Measurements from ENCODE around the gene GDF10. TPM values are rescaled to one million over a fixed set of nuclear protein-coding genes. Genes with fewer than 3 reads are reported as not detected.

GDF10 gene
- total and polyA plus RNA-seq, 10 donors, result 0.02 to 0.35 (median 0.20) TPM; not detected in 3

DNA sequence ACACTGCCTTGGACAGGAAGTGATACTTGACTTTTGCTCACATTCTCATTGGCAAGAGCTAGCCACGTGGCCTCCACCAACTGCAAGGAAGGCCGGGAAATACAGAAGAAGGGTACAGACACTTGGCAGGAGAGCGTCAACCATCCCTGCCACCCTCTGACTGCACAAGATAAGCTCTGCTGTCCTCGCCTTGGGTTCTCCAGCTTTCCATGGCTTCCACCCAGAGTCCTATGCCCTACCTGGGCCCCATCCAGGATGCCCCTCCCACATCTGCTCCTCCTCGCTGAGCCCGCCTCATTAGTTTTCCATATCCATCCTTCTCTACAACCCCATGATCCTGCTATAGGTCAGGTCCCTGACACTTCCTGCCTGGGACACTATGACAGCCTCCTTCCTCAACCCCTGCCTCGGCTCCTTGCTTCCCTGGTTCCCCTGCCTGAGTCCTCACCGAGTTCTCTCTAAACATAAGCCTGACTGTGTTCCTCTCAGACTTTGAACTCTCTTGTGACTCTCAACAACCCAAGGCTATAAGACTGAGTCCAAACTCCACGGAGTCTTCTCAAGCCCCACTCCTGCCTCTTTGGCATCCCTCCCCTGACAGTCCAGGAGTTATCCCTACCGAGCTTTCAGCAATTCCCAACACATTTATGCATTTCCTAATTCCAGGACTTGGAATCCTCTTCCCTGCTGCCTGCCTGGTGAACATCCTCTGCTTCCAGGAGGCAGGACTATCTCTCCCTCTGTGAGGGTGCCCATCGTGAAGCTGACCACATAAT is 23.2 kb upstream of the GDF10 start:
- Histone ChIP-seq H3K4me3 (no peak overlapping the region), H3K9me3 (peaks cover 0 to 16% (median 12%) of the 10 kb centered on the region in 8 donors), H3K27me3 (replicated peaks in 1 of 7) (peaks cover 0 to 4% (median 0%) of the 10 kb centered on the region in 7 donors), H3K4me1 (peaks cover 0 to 8% (median 0%) of the 10 kb centered on the region in 6 donors), H3K36me3 (no peaks in the 10 kb centered on the region), H3K27ac (no peak overlapping the region)
- no peak for DNase-seq
- 80 to 92% (median 85%) methylated on average over 9 to 11 of the region's 11 CpGs for WGBS, 5 donors
- TF ChIP-seq POLR2A (IDR thresholded peaks at IDR 0.05) (no peak), POLR2AphosphoS5 (IDR thresholded peaks at IDR 0.05) (no peak)
- TF ChIP-seq, protein P1, sequence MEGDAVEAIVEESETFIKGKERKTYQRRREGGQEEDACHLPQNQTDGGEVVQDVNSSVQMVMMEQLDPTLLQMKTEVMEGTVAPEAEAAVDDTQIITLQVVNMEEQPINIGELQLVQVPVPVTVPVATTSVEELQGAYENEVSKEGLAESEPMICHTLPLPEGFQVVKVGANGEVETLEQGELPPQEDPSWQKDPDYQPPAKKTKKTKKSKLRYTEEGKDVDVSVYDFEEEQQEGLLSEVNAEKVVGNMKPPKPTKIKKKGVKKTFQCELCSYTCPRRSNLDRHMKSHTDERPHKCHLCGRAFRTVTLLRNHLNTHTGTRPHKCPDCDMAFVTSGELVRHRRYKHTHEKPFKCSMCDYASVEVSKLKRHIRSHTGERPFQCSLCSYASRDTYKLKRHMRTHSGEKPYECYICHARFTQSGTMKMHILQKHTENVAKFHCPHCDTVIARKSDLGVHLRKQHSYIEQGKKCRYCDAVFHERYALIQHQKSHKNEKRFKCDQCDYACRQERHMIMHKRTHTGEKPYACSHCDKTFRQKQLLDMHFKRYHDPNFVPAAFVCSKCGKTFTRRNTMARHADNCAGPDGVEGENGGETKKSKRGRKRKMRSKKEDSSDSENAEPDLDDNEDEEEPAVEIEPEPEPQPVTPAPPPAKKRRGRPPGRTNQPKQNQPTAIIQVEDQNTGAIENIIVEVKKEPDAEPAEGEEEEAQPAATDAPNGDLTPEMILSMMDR (IDR thresholded peaks at IDR 0.05 in 8 of 11, conservative IDR thresholded peaks at IDR 0.05 in 3 of 11), result no peak
- intact Hi-C loops (cut with DNase I; ENCODE audit: low total_unique reads), result no loop called here

DNA sequence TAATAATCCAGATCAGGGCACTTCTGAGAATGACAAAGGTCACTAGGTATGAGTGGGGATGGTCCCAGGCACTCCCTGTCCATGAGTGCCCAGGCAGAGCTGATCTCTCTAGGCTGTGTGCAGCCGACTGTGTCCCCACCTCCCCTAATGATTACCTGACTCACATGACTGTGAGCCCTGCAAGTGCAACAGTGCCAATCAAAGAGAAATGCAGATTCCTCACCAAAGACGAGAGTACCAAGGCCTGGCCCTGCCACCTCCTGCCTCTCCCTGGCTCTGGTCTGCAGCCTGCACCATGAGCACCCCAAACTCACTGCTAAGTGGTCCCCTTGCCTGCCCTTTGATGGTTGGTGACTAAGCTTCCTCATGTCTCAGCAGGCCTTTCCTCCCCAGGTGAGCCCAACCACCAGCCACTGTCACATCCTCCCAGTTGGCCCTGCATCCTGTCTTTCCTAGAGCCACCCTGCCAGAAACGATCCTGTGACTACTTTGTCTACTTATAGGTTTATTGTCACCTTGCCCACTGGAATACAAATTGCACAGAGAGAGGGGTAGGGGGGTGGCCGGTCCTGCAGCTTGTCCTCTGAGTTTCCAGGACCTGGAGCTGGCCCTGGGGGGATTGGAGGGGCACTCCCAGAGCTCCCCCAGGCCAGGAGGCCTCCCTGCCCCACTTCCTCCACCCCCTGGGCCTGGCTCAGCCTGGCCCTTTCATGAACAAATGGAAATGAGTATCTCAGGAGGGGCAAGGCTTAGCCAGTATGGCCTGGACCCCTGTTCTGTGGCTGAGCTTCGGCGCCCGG is 22.4 kb upstream of the GDF10 start:
- TF ChIP-seq POLR2AphosphoS5 (IDR thresholded peaks at IDR 0.05), result no peak
- TF ChIP-seq, protein P1 (IDR thresholded peaks at IDR 0.05 in 8 of 11, conservative IDR thresholded peaks at IDR 0.05 in 3 of 11), result no peak
- TF ChIP-seq POLR2A (IDR thresholded peaks at IDR 0.05), result no peak
- WGBS, 5 donors, result 57 to 69% (median 63%) methylated on average over 5 to 7 of the region's 7 CpGs
- no peak for DNase-seq
- Histone ChIP-seq H3K4me3 (no peak overlapping the region), H3K9me3 (peaks cover 0 to 11% (median 10%) of the 10 kb centered on the region in 8 donors), H3K4me1 (peaks cover 0 to 8% (median 0%) of the 10 kb centered on the region in 6 donors), H3K27ac (no peak overlapping the region), H3K36me3 (no peaks in the 10 kb centered on the region), H3K27me3 (replicated peaks in 1 of 7) (peaks cover 0 to 4% (median 0%) of the 10 kb centered on the region in 7 donors)
- intact Hi-C loops (cut with DNase I; ENCODE audit: low total_unique reads), result no loop called here

DNA sequence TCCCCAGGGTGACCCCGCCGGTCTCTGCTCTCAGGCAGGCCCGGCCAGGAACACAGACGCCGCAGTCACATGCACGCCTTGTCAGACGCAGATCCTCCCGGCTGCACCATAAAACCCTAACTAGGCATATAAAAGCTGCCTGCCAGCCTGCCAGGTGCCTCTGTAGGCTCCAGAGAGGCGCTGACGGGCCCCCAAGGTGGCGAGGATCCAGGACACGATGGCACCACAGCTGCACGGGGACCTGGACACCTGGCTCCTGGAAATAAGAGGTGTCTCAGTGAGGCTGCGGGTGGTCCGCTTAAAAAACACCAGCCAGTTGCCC is 21.9 kb upstream of the GDF10 start:
- Histone ChIP-seq H3K27me3 (replicated peaks in 1 of 7) (peaks cover 0 to 4% (median 0%) of the 10 kb centered on the region in 7 donors), H3K4me3 (no peak overlapping the region), H3K36me3 (no peaks in the 10 kb centered on the region), H3K27ac (no peak overlapping the region), H3K4me1 (peaks cover 0 to 8% (median 0%) of the 10 kb centered on the region in 6 donors), H3K9me3 (peaks cover 0 to 6% (median 5%) of the 10 kb centered on the region in 8 donors)
- intact Hi-C loops (cut with DNase I; ENCODE audit: low total_unique reads), result no loop called here
- TF ChIP-seq, protein P1 (IDR thresholded peaks at IDR 0.05 in 8 of 11, conservative IDR thresholded peaks at IDR 0.05 in 3 of 11), result no peak
- TF ChIP-seq POLR2A (IDR thresholded peaks at IDR 0.05), result no peak
- TF ChIP-seq POLR2AphosphoS5 (IDR thresholded peaks at IDR 0.05), result no peak
- no peak for DNase-seq
- WGBS, 5 donors, result 89 to 93% (median 92%) methylated on average over 10 to 15 of the region's 15 CpGs

DNA sequence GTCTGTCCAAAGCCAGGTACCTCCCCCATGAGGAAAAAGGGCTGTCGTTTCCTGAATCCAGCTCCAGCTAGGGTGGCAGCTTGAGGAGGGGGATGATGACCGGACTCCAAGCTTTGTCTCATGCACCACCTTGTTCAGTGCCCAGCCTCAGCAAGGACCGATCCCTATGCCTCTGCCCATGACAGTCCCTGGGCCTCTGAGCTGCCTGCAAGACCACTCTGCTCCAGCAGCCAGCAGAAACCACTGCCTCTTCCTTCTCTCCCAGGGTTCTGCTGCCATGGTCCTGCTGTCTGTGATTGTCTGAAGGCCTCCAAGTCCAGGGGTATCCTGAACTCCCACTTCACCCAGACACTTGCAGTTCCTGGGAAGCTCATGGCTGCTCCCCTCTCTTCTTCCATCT is 21.3 kb upstream of the GDF10 start:
- H3K36me3 ChIP-seq, result no peaks in the 10 kb centered on the region
- intact Hi-C loops (cut with DNase I; ENCODE audit: low total_unique reads), result no loop called here
- no peak overlapping the region for H3K27ac ChIP-seq
- peaks cover 0 to 8% (median 0%) of the 10 kb centered on the region in 6 donors for H3K4me1 ChIP-seq
- TF ChIP-seq, protein P1 (IDR thresholded peaks at IDR 0.05 in 8 of 11, conservative IDR thresholded peaks at IDR 0.05 in 3 of 11), result no peak
- TF ChIP-seq POLR2AphosphoS5 (IDR thresholded peaks at IDR 0.05) (no peak), POLR2A (IDR thresholded peaks at IDR 0.05) (no peak)
- peaks cover 0 to 4% (median 0%) of the 10 kb centered on the region in 7 donors for H3K27me3 ChIP-seq (replicated peaks in 1 of 7)
- no peak overlapping the region for H3K4me3 ChIP-seq
- WGBS, 5 donors, result 85 to 94% (median 91%) methylated on average over 2 to 3 of the region's 3 CpGs
- no peak for DNase-seq
- no peaks in the 10 kb centered on the region for H3K9me3 ChIP-seq
